Subcutaneous adipose tissue (tissue), 4 donors: ENCODE measurements around the gene TUBA4B. TPM values are rescaled to one million over a fixed set of nuclear protein-coding genes. Genes with fewer than 3 reads are reported as not detected.

Experiments used
- total RNA-seq, 4 donors: library from RNA; depleted of rRNA; stranded (reverse); fragments of >200 nt; gene quantifications; one replicate each; pipeline ENCODE4 v1.1.0, GENCODE V29; 2016
- TF ChIP-seq, protein P1 (sequence below): fragments of 450-650 bp; IDR thresholded peaks from one replicate; pipeline ENCODE4 v1.5.1; 2016; ENCODE audit warnings: low read depth, mild to moderate bottlenecking, control low read depth, antibody characterized with exemption, moderate library complexity

TUBA4B gene
- total RNA-seq, 4 donors from 2014 or later, result not detected

DNA sequence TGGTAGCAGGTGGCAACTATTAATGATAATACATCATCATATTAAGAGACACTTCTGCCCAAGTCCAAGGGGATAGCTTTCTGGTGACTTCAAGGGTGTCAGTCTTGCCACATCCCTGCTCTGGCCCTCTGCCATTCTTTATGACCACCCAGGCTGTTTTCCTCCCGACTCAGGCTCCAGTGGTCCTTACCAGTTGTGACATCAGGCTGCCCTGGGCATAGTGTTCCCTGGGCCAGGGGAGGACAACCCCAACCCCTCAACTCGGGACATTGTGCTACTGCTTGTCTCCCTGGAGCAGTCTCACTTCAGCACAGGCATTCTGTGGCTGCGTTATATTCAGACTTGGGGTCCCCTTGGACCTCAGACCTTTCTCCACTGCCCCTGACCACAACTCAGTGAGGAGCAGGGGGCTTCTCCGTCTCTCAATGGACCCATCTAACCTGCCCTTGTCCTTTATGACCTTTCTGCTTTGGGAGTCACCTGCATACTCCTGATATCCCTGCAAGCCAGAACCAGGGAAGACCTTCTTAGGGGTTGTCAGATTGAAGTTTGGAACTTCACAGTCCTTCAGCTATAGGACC is 39.0 kb downstream of the TUBA4B start:
- TF ChIP-seq, protein P1, sequence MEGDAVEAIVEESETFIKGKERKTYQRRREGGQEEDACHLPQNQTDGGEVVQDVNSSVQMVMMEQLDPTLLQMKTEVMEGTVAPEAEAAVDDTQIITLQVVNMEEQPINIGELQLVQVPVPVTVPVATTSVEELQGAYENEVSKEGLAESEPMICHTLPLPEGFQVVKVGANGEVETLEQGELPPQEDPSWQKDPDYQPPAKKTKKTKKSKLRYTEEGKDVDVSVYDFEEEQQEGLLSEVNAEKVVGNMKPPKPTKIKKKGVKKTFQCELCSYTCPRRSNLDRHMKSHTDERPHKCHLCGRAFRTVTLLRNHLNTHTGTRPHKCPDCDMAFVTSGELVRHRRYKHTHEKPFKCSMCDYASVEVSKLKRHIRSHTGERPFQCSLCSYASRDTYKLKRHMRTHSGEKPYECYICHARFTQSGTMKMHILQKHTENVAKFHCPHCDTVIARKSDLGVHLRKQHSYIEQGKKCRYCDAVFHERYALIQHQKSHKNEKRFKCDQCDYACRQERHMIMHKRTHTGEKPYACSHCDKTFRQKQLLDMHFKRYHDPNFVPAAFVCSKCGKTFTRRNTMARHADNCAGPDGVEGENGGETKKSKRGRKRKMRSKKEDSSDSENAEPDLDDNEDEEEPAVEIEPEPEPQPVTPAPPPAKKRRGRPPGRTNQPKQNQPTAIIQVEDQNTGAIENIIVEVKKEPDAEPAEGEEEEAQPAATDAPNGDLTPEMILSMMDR, result no peak

DNA sequence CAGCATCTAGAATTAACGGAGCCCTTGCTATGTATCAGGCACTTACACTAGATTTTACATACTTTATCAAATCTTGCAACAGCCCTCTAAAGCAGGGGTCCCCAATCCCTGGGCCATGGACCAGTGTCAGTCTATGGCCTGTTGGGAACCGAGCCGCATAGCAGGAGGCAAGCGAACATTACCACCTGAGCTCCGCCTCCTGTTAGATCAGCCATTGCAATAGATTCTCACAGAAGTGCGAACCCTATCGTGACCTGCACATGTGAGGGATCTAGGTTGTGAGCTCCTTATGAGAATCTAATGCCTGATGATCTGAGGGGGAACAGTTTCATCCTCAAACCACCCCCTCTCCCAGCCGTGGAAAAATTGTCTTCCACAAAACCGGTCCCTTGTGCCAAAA is 39.6 kb downstream of the TUBA4B start:
- TF ChIP-seq, protein P1, result no peak

DNA sequence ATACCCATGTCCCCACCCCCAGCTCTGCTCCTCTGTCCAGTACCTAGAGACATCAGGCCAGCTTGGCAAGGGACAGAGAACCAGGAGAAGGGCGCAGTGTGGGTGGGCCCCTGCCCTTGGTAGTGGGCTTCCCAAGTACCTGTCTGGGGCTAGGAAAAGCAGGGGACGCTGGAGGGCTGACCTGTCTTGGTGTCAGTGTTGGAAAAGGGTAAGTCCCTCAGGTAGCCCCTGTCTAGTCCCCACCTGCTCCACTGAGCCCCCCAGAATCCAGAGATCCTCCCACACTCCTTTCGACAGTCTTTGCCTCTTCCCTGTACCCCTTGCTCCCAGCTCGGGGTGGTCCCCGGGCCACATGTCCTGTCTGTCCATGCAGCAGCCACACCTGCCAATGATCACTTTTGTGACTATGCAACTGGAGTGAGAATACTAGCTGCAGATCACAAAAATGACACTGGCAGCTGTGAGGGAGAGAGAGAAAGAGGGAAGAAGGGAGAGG is 40.7 kb downstream of the TUBA4B start:
- TF ChIP-seq, protein P1, result no peak

DNA sequence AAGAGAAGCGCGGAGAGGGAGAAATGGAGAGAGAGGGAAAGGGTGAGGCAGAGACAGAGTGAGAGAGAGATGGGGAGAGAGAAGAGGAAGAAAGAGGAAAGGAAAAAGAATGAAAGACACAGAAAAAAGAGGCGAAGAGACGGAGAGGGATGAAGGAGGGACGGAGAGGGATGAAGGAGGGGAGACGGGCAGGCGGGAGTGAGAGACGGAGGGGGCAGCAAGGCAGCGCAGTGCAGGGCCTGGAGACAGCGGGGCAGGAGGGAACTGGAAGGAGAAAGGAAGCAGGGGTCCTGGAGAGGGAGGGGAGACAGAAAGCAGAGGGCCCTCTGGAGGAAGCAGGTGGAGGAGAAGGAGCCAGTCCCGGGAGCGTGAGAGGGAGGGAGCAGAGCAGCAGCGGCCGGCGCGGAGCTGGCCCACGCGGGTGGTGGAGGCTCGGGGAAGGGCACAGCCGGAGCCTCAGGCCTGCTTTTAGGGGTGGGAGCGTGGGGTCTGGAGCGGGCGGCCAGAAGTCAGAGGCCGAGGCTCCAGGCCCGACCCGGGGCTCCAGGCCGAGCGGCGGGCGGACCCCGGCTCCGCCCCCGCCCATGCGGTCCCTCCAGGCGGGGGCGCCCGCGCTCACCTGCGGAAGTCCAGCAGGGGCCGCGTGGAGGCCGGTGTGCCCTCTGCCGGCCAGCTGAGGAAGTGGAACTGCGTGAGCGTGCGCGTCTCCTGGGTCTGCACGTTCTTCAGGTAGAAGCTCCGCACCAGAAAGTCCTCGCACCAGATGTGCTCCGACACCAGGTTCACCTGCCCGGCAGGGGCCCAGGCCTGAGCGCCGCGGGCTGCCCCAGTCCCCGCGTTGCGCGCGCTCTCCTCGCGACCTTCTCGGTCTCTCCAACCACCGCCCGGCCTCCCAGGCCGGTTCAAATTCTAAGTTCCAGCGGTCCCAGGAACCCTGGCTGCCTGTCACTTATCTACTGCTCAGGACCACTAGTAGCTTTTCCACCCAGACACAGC is 41.6 kb downstream of the TUBA4B start:
- TF ChIP-seq, protein P1, result no peak

DNA sequence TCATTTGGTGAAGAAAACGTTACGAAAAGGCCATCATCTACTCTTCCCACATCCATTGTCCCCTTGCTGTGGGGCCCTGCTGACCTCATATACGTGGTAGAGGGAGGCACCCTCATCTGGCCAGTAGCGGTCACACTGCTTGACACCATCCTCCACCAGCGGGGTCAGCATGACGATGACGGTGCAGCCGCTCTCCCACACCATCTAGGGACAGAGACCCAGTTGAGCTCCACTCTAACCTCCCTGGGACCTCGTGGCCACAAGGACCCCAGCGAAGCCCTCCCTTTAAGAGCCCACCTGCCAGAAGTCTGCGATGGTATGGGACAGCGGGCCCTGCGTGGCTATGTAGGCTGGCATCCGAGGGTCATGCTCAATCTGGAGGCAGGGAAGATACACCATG is 43.1 kb downstream of the TUBA4B start:
- TF ChIP-seq, protein P1, result no peak

DNA sequence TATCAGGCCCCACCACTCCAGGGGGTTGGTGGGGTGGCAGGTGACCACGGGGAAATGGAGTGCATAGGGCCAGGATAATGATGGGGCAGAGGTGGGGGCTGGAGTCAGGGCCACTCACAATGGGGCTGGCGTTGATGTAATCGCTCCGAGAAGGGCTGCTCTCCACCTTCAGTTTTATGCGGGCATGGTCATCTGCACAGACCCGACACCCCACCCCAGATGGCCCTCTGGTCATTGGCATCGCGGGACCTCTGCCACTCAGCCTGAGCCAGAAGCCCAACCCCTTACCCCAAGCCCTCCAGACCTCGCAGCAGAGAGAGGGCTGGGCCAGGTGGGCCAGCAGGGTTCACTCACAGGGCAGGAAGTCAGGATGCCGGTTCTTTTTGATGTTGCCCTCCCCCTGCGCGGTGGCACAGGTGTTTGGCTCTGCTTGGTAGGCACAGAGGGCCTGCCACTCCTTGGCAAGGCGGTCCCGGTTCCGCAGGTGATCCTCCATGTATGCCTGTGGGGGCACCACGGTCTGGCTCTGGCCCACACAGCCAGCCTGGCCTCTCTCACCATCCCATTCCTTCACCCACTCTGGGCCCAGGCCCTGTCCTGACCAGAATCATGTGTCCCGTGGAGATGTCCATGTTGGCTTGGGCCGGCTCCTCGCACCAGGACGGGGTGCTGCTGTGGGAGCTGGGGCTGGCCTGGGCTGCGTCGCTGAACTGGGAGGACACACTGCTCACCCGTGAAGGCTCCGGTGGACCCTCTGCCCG is 43.8 kb downstream of the TUBA4B start:
- TF ChIP-seq, protein P1, result no peak
